Aorta (tissue), 5 donors: ENCODE results near the gene RRP9. TPM values are rescaled to one million over a fixed set of nuclear protein-coding genes. Genes with fewer than 3 reads are reported as not detected.
A peak's percentile ranks its signal among the peaks of the same experiment; 100 is the strongest.
"Not testable (repeated sequence)": the region's sequence is repeated elsewhere in the genome, so short reads cannot be mapped to it uniquely, and the experiment has no call there.

Experiments used
- ATAC-seq: fragments of 200-7000 bp; cut with Tn5 transposase; one replicate; pipeline ENCODE4 v1.9.1; 2022; ENCODE audit warnings: moderate library complexity; ENCODE audit not compliant: low FRiP score
- DNase-seq, 2 donors: peaks; one replicate each; pipeline ENCODE4 v3.0.0-alpha.2; 2020
- H3K27ac ChIP-seq, 2 donors: one replicate each; pipeline ENCODE4 v1.5.1; 2013; ENCODE audit warnings: low read length in 2 of 2, mild to moderate bottlenecking in 2 of 2, moderate library complexity in 2 of 2, control low read depth in 1 of 2, inconsistent platforms in 1 of 2, low read depth in 1 of 2
- H3K27me3 ChIP-seq, 2 donors: one replicate each; pipeline ENCODE4 v1.6.1; 2013; ENCODE audit warnings: control low read depth in 1 of 2, low read length in 1 of 2, mild to moderate bottlenecking in 1 of 2, moderate library complexity in 1 of 2; ENCODE audit not compliant: insufficient read depth in 2 of 2, control insufficient read depth in 1 of 2
- H3K36me3 ChIP-seq, 2 donors: one replicate each; pipeline ENCODE4 v1.6.1; 2013; ENCODE audit warnings: control low read depth in 1 of 2, low read length in 1 of 2, mild to moderate bottlenecking in 1 of 2; ENCODE audit not compliant: insufficient read depth in 2 of 2, control insufficient read depth in 1 of 2
- H3K4me1 ChIP-seq, 2 donors: one replicate each; pipeline ENCODE4 v1.6.1; 2013; ENCODE audit warnings: low read length in 2 of 2, control low read depth in 1 of 2, mild to moderate bottlenecking in 1 of 2, moderate library complexity in 1 of 2; ENCODE audit not compliant: insufficient read depth in 2 of 2, control insufficient read depth in 1 of 2
- H3K4me3 ChIP-seq, 2 donors: one replicate each; pipeline ENCODE4 v1.5.1; 2013; ENCODE audit warnings: low read length in 2 of 2, control low read depth in 1 of 2, mild to moderate bottlenecking in 1 of 2
- H3K9me3 ChIP-seq: one replicate; pipeline ENCODE4 v1.6.1; 2013; ENCODE audit warnings: mild to moderate bottlenecking, low read length; ENCODE audit not compliant: control insufficient read depth
- WGBS, 2 donors: extraction: QIAGEN DNeasy Blood & Tissue Kit; methylation state at CpG; one replicate each; pipeline ENCODE4 v1.1.7; 2013; 5-methylcytosine and 5-hydroxymethylcytosine counted together
- intact Hi-C, 2 donors: fragments of 100-400 bp; cut with DNase I; formaldehyde crosslinking; loops; one replicate each; pipeline versions ENCODE4 v1.14.2 to v1.15.0; 2022
- long read RNA-seq, 2 donors: library from polyadenylated mRNA; unstranded; transcript quantifications; one replicate each; pipeline ENCODE4 v2.0.0, GENCODE V29; 2020 to 2021
- polyA plus RNA-seq, 2 donors: library from polyadenylated mRNA; stranded (reverse); fragments of 200-250 nt; gene quantifications; one replicate each; pipeline ENCODE4 v1.2.3, GENCODE V29; 2013
- total RNA-seq, 2 donors: library from RNA; stranded (reverse); fragmentation: NEBNext Ultra II Directional; extraction: Animal tissue kit (Norgen Biotek cat#: 25700); gene quantifications; one replicate each; pipeline ENCODE4 v1.2.1, GENCODE V29; 2021
- donor health status: healthy with polysubstance abuse.
- donor health status: Bipolar disorder and iron deficiency.
- donor health status: DM: no; HTN: no; CAD: no.
- donor health status: DM: no; HTN: no; CAD: no.
- donor health status: DM: yes; HTN: yes; CAD: no.

RRP9 gene, protein sequence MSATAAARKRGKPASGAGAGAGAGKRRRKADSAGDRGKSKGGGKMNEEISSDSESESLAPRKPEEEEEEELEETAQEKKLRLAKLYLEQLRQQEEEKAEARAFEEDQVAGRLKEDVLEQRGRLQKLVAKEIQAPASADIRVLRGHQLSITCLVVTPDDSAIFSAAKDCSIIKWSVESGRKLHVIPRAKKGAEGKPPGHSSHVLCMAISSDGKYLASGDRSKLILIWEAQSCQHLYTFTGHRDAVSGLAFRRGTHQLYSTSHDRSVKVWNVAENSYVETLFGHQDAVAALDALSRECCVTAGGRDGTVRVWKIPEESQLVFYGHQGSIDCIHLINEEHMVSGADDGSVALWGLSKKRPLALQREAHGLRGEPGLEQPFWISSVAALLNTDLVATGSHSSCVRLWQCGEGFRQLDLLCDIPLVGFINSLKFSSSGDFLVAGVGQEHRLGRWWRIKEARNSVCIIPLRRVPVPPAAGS
- 10 to 100 TPM in 1 of 2 donors, 1 to 10 TPM in 1; 9.3 to 11.4 TPM for total RNA-seq
- 10 to 100 TPM in 1 of 2 donors, 1 to 10 TPM in 1; 5.0 to 11.0 TPM for polyA plus RNA-seq
- long read RNA-seq, donor 1, transcript RRP9-201 (15 exons, 1,578 nt) = major isoform, 79 of 103 reads
- long read RNA-seq, donor 1, partial matches to known transcripts = 8 of 103 reads
- long read RNA-seq, donor 1, other reads (novel, unspliced or antisense) = 16 of 103 reads
- long read RNA-seq, donor 2, transcript RRP9-201 (15 exons, 1,578 nt) = major isoform, 6 of 12 reads
- long read RNA-seq, donor 2, partial matches to known transcripts = 3 of 12 reads
- long read RNA-seq, donor 2, other reads (novel, unspliced or antisense) = 3 of 12 reads

DNA sequence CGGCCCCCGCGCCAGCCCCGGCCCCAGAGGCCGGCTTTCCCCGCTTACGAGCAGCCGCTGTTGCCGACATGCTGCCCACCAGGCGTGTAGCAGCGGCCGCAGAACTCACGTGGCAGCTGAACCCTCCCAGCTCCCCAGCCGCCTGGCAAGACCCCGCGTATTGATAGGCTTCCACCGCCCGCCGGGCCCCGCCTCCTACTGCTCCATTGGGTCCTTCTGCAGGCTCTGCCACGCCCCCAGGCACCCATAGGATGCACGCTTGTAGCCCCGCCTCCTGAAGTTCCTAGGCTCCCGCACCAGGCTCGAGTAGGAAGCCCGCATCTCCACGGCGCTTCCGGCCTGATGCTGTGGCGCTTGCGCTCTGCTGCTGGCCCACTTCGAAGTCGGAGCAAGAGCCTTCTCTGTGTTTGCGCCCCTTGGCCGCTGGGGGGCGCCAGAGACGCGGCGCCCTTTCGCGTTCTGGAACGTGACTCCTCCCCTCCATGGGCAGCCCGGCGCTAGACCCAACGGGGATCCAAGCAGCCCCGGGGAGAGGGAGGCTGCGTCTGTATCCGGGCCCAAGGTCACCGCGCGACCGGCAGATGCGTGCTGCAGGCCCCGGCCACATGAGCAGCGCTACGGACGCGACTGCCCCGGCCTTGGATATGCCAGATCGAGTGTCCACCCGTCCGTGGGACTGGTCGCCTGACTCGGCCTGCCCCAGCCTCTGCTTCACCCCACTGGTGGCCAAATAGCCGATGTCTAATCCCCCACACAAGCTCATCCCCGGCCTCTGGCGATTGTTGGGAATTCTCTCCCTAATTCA lies at the start of gene RRP9, which contains the start of gene PARP3:
Gene RRP9 (minus strand): TSS at position 107 of the 805 bp plus-strand sequence. CDS start 37 bp downstream, at position 70.
Gene PARP3 (plus strand): TSS at position 566 of the 805 bp plus-strand sequence. CDS start 993 bp downstream, outside the sequence.
- ATAC-seq = peak; percentile 96

DNA sequence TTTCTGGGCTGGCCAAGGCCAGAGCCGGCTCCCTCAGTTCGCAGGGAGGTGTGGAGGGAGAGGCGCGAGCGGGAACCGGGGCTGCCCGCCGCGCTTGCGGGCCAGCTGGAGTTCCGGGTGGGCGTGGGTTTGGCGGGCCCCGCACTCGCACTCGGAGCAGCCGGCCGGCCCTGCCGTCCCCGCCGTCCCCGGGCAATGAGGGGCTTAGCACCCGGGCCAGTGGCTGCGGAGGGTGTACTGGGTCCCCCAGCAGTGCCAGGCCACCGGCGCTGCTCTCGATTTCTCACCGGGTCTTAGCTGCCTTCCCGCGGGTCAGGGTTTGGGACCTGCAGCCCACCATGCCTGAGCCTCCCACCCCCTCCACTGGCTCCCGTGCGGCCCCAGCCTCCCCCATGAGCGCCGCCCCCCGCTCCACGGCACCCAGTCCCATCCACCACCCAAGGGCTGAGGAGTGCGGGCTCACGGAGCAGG lies 48.8 kb upstream of the RRP9 start:
- intact Hi-C loops, DNase-seq, H3K9me3 ChIP-seq, H3K4me3 ChIP-seq, H3K4me1 ChIP-seq, H3K27me3 ChIP-seq, ATAC-seq, H3K27ac ChIP-seq, H3K36me3 ChIP-seq: not testable (repeated sequence)
- 59 to 76% methylated on average over 18 to 38 of the region's 38 CpGs for WGBS, 2 donors

More for the DNA sequence above, at the start of gene RRP9, which contains the start of gene PARP3:
- Histone ChIP-seq H3K27ac (peak within 1 kb of the TSS; percentile 83 to 94), H3K4me1 (no peaks in the 10 kb centered on the region), H3K27me3 (no peaks in the 10 kb centered on the region), H3K36me3 (peaks cover 0 to under 1% of the 10 kb centered on the region in 2 donors), H3K9me3 (no peaks in the 10 kb centered on the region), H3K4me3 (peak within 1 kb of the TSS; percentile 64 to 72)
- DNase-seq = peak; percentile 100
- 1% methylated on average over 67 of the region's 67 CpGs for WGBS, 2 donors
- intact Hi-C loops = loop anchor here in 1 of 2 donors (1.0 kb wide), 1 partner anchor 32 kb away; the partner anchor contains the start of gene ABHD14B

DNA sequence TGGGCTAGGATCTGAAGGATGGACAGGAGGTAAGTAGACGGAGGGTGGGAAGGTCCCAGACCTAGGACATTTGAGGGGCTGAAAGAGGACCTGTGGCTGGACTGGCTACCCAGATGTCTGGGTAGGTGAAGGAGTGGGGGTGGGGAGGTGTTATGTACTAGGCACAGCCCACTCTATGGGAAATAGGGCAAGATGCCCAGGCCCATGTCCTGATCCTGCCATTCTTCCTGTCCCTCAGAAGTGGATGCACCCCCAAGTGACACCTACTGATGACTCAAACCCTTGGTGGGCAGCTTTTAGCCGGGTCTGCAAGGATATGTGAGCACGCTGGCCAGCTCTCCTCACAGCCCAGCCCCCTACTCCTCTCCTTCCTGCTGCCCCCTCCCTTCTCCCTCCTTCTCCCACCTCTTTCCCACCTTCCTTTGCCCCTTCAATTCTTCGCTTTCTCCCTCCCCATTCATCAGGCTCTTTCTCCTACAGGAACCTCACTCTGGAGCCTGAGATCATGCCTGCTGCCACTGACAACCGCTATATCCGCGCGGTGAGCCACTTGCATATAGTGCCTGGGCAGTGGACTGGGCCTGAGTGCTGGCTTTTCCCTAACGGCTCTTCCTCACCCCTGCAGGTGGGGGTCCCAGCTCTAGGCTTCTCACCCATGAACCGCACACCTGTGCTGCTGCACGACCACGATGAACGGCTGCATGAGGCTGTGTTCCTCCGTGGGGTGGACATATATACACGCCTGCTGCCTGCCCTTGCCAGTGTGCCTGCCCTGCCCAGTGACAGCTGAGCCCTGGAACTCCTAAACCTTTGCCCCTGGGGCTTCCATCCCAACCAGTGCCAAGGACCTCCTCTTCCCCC lies 46.8 kb upstream of the RRP9 start:
- intact Hi-C loops = no loop called here
- no peaks in the 10 kb centered on the region for H3K9me3 ChIP-seq
- DNase-seq = no peak
- H3K27me3 ChIP-seq = no peaks in the 10 kb centered on the region
- no peak overlapping the region for H3K4me3 ChIP-seq
- H3K36me3 ChIP-seq = no peaks in the 10 kb centered on the region
- 82 to 83% methylated on average over 15 of the region's 15 CpGs for WGBS, 2 donors
- H3K4me1 ChIP-seq = no peaks in the 10 kb centered on the region
- no peak overlapping the region for H3K27ac ChIP-seq
- ATAC-seq = no peak

DNA sequence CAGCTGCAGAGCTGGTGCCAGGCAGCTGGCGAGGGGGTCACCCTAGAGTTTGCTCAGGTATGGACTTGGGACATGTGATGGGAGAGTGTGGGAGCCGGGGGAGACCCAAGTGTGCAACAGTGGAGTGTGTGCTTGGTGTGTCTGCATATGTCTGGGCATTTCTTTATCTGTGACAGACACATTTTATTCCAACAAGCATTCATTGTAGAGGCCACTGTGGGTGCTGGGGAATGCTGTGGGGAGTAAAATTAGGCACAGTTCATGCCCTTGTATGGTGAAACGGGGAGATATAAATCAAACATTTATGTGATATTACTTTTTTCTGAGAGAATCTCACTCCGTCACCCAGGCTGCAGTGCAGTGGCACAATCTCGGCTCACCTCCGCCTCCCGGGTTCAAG lies 45.9 kb upstream of the RRP9 start:
- H3K36me3 ChIP-seq = no peaks in the 10 kb centered on the region
- no peaks in the 10 kb centered on the region for H3K9me3 ChIP-seq
- H3K27me3 ChIP-seq = no peaks in the 10 kb centered on the region
- no peaks in the 10 kb centered on the region for H3K4me1 ChIP-seq
- DNase-seq (no peak), ATAC-seq (no peak)
- intact Hi-C loops = no loop called here
- no peak overlapping the region for H3K4me3 ChIP-seq
- WGBS, 2 donors = 90 to 93% methylated on average over 7 of the region's 7 CpGs
- H3K27ac ChIP-seq = no peak overlapping the region

DNA sequence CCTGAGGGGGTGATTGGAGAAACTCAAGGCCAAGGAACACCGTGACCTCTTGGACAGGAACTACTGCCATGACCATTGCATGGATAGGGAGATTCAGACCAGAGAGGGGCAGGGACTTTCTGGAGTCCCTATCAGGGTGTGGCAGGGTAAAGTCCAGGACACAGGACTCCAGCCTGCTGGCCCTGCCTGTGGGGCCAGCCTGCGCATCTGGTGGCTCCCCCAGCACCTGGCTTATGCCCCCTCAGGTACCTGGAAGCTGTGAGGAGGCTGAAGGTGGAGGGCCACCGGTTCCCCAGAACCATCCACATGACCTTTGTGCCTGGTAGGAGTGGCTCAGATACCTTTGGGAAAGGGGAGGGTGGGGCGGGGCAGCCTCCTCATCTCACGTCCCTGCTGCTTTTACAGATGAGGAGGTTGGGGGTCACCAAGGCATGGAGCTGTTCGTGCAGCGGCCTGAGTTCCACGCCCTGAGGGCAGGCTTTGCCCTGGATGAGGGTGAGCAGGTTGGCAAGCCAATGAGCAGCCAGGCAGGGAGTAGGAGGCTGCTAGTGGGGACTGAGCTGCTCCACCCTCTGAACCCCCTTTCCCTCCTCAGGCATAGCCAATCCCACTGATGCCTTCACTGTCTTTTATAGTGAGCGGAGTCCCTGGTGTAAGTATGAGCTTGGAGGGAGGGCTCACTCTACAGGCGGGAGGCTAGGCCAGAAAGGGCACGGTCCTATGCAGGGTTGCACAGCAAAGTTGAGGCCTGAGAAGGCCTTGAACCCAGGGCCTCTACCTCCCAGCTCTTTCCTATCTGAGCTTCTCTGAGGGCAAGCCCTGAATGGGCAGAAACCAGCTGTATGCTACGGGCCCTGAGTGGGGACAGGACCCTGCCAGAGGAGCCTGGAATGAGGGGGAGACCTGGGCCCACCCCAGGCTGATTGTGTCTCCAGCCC lies 44.6 kb upstream of the RRP9 start:
- no peaks in the 10 kb centered on the region for H3K27me3 ChIP-seq
- intact Hi-C loops = no loop called here
- H3K4me3 ChIP-seq = no peak overlapping the region
- DNase-seq = no peak
- ATAC-seq = no peak
- H3K9me3 ChIP-seq = no peaks in the 10 kb centered on the region
- no peaks in the 10 kb centered on the region for H3K36me3 ChIP-seq
- H3K4me1 ChIP-seq = no peaks in the 10 kb centered on the region
- WGBS, 2 donors = 88 to 90% methylated on average over 12 of the region's 12 CpGs
- no peak overlapping the region for H3K27ac ChIP-seq

DNA sequence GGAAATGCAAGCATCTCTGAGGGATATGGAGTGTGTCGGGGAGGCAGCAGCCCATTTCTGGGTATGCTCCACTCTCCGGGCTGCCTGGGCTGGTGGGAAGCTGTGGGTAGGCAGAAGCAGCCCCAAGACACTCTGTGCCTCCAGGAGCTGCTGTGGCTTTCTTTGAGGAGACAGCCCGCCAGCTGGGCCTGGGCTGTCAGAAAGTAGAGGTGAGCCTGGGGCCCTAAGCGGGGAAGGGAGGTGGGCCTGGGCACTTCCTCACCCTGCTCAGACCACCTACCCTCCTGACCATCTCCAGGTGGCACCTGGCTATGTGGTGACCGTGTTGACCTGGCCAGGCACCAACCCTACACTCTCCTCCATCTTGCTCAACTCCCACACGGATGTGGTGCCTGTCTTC lies 43.4 kb upstream of the RRP9 start:
- DNase-seq = no peak
- no peak overlapping the region for H3K27ac ChIP-seq
- 90 to 93% methylated on average over 6 of the region's 6 CpGs for WGBS, 2 donors

DNA sequence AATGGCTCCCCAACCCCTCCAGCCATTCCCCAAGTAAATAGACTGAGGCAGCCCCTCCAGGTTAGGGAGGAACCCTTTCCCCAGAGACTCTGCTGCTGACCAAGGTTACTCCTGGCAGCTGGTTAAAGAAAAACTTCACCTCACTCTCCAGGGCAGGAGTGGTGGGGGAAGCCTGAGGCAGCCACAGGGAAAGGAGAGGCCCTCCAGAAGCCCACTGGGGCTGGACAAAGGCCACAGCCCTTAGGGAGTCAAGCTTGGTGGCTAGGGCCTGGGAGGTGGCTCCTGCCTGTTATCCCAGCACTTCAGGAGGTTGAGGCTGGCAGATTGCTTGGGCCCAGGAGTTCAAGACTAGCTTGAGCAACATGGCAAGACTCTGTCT lies 42.6 kb upstream of the RRP9 start:
- no peaks in the 10 kb centered on the region for H3K9me3 ChIP-seq
- no peak overlapping the region for H3K4me3 ChIP-seq
- no peak for ATAC-seq

More for the DNA sequence above, 43.4 kb upstream of the RRP9 start:
- ATAC-seq = no peak
- H3K36me3 ChIP-seq = no peaks in the 10 kb centered on the region
- H3K4me3 ChIP-seq = no peak overlapping the region
- no peaks in the 10 kb centered on the region for H3K27me3 ChIP-seq
- no peaks in the 10 kb centered on the region for H3K4me1 ChIP-seq
- no peaks in the 10 kb centered on the region for H3K9me3 ChIP-seq
- intact Hi-C loops = no loop called here

More for the DNA sequence above, 42.6 kb upstream of the RRP9 start:
- no peak for DNase-seq
- Histone ChIP-seq H3K4me1 (no peaks in the 10 kb centered on the region), H3K27me3 (no peaks in the 10 kb centered on the region), H3K27ac (peak overlapping the region in 1 of 2 donors; percentile 38), H3K36me3 (no peaks in the 10 kb centered on the region)
- intact Hi-C loops = no loop called here
